ENCODE results near the gene C8A.

DNA sequence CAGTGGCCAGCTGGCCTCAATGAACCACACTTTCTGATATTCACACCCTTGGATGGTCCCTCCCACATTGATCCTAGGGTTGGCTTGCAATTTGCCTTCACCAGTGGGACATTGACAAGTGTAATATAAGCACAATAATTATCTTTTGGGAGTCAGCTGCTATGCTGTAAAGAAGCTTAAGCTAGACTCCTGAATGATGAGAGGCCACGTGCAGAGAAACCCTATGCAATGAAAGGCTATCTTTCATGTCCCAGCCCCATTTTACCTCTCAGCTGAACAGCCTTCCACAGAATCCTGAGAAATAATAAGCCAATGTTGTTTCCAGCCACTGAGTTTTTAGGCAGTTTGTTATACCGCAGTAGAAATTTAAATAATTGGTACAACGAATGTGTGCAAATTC, 11.1 kb upstream of the C8A start:
- TF ChIP-seq, protein P1, sequence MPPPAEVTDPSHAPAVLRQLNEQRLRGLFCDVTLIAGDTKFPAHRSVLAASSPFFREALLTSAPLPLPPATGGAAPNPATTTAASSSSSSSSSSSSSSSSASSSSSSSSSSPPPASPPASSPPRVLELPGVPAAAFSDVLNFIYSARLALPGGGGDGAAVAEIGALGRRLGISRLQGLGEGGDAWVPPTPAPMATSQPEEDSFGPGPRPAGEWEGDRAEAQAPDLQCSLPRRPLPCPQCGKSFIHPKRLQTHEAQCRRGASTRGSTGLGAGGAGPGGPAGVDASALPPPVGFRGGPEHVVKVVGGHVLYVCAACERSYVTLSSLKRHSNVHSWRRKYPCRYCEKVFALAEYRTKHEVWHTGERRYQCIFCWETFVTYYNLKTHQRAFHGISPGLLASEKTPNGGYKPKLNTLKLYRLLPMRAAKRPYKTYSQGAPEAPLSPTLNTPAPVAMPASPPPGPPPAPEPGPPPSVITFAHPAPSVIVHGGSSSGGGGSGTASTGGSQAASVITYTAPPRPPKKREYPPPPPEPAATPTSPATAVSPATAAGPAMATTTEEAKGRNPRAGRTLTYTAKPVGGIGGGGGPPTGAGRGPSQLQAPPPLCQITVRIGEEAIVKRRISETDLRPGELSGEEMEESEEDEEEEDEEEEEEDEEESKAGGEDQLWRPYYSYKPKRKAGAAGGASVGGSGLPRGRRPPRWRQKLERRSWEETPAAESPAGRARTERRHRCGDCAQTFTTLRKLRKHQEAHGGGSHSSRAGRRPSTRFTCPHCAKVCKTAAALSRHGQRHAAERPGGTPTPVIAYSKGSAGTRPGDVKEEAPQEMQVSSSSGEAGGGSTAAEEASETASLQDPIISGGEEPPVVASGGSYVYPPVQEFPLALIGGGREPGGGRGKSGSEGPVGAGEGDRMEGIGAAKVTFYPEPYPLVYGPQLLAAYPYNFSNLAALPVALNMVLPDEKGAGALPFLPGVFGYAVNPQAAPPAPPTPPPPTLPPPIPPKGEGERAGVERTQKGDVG (CRISPR knock-in tag; IDR thresholded peaks at IDR 0.05) = no peak
- no peak for TF ChIP-seq SUZ12 (IDR thresholded peaks at IDR 0.05; ENCODE audit: unreplicated experiment)

All from GM12878 (cell line).